HUES6 (cell line): ENCODE results near the gene LGALS3.

ENCODE experiments used
- H3K27ac ChIP-seq: 2 replicates; pipeline ENCODE4 v1.7.0; 2013; ENCODE audit warnings: low read depth, mild to moderate bottlenecking, low read length, inconsistent platforms
- H3K27me3 ChIP-seq: 2 replicates; pipeline ENCODE4 v1.6.1; 2013; ENCODE audit warnings: low read length; ENCODE audit not compliant: control insufficient read depth, insufficient read depth
- H3K36me3 ChIP-seq: 2 replicates; pipeline ENCODE4 v1.6.1; 2013; ENCODE audit warnings: low read length; ENCODE audit not compliant: control insufficient read depth, insufficient read depth
- H3K4me1 ChIP-seq: 2 replicates; pipeline ENCODE4 v1.6.1; 2013; ENCODE audit warnings: low read length; ENCODE audit not compliant: control insufficient read depth, insufficient read depth
- H3K4me3 ChIP-seq: 2 replicates; pipeline ENCODE4 v1.5.1; 2013; ENCODE audit warnings: low read depth, low read length
- H3K9ac ChIP-seq: one replicate; pipeline ENCODE4 v1.6.1; 2013; ENCODE audit warnings: mild to moderate bottlenecking, low read length
- H3K9me3 ChIP-seq: 2 replicates; pipeline ENCODE4 v1.6.1; 2013; ENCODE audit warnings: low read depth, low read length; ENCODE audit not compliant: control insufficient read depth, insufficient read depth

LGALS3 gene

GRCh38 chr14:55101698-55102097 lies 27.4 kb upstream of the LGALS3 start:
- Histone ChIP-seq H3K9ac (no peak overlapping the region), H3K27ac (no peak overlapping the region), H3K9me3 (0 out of 2 replicates have a peak, but pooled peaks cover 6% of the 10 kb centered on the region), H3K36me3 (no peaks in the 10 kb centered on the region), H3K4me3 (no peak overlapping the region), H3K27me3 (no peaks in the 10 kb centered on the region), H3K4me1 (peaks cover 29% of the 10 kb centered on the region)

DNA sequence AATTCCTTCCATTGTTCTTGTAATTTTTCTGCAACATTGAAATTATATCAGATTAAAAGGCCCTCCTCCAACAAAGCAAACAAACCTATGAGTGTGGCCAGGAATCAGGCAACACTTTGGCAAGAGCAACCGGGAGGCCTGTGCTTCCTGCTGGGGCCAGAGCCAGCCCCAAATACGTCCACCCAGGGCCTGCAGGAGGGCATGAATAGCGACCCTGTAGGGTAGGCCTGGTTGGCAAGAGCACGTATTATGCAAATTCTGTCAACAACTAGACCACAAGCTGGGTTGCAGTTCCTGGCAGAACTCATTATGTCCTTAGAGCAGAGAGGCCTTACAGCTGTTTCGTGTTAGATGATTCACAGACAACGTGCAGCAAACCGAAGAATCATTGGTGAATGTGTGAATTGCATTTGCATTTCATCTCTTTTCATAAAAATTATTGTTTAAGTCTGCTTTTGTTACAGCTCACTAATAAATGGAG lies 26.9 kb upstream of the LGALS3 start:
- H3K36me3 ChIP-seq: no peaks in the 10 kb centered on the region
- no peak overlapping the region for H3K4me3 ChIP-seq
- H3K9me3 ChIP-seq: 0 out of 2 replicates have a peak, but pooled peaks cover 6% of the 10 kb centered on the region
- no peak overlapping the region; the same call in 1 of the 2 replicates for H3K27ac ChIP-seq
- H3K4me1 ChIP-seq: peaks cover 25% of the 10 kb centered on the region
- no peak overlapping the region for H3K9ac ChIP-seq
- H3K27me3 ChIP-seq: no peaks in the 10 kb centered on the region

DNA sequence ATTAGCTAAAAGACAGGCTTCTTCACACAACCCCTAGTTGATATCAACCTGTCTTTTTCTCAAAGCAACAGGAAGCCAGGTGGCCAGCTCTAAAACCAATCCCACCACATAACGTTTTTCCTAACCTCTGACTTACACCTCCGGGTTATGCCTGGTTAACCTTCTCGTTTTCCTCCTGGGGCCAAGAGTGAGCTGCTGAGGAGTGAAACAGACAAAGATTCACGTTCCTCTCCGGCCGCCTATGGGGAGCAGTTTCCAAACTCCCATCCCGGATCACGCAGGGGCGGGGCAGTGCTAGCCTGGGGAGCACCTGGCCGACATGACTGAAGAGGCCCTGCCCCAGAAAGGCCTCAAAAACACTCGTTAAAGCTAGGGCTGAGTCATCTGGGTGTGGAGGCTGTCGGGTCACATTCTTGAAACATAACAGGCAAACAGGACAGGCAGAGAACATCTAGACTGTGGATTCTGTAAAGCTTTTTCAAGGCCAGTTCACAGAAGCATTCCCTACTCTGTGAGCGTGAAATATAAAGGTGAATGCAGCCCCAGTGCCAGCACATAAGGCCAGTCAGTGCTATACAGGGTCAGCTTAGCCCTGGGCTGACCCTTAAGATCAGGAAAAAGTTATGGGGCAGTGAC lies 25.9 kb upstream of the LGALS3 start:
- no peaks in the 10 kb centered on the region for H3K36me3 ChIP-seq
- no peaks in the 10 kb centered on the region for H3K27me3 ChIP-seq
- H3K9ac ChIP-seq: peak overlapping the region; percentile 68
- H3K4me3 ChIP-seq: 0 out of 2 replicates have a peak overlapping the region, but pooled peaks have one; percentile 1
- H3K9me3 ChIP-seq: 0 out of 2 replicates have a peak, but pooled peaks cover 6% of the 10 kb centered on the region
- H3K27ac ChIP-seq: peak overlapping the region; percentile 76; the same call in 1 of the 2 replicates
- H3K4me1 ChIP-seq: peaks cover 33% of the 10 kb centered on the region

GRCh38 chr14:55103971-55104954 lies 24.8 kb upstream of the LGALS3 start:
- Histone ChIP-seq H3K36me3 (no peaks in the 10 kb centered on the region), H3K27me3 (no peaks in the 10 kb centered on the region), H3K27ac (peak overlapping the region; percentile 76; the same call in 1 of the 2 replicates), H3K4me1 (peaks cover 36% of the 10 kb centered on the region), H3K4me3 (no peak overlapping the region), H3K9me3 (0 out of 2 replicates have a peak, but pooled peaks cover 6% of the 10 kb centered on the region), H3K9ac (peak overlapping the region; percentile 68)

- H3K27me3 ChIP-seq: no peaks in the 10 kb centered on the region
- H3K4me1 ChIP-seq: peaks cover 36% of the 10 kb centered on the region
- no peaks in the 10 kb centered on the region for H3K36me3 ChIP-seq
- H3K27ac ChIP-seq: no peak overlapping the region
- no peak overlapping the region for H3K4me3 ChIP-seq
- H3K9ac ChIP-seq: no peak overlapping the region
- 0 out of 2 replicates have a peak, but pooled peaks cover 6% of the 10 kb centered on the region for H3K9me3 ChIP-seq
Measured at GRCh38 chr14:55105991-55106390, 23.1 kb upstream of the LGALS3 start.

- Histone ChIP-seq H3K9me3 (0 out of 2 replicates have a peak, but pooled peaks cover 6% of the 10 kb centered on the region), H3K27ac (no peak overlapping the region), H3K36me3 (no peaks in the 10 kb centered on the region), H3K4me3 (no peak overlapping the region), H3K9ac (peak overlapping the region; percentile 35), H3K27me3 (no peaks in the 10 kb centered on the region), H3K4me1 (peaks cover 22% of the 10 kb centered on the region)
Measured at GRCh38 chr14:55107766-55108554, 21.1 kb upstream of the LGALS3 start.

GRCh38 chr14:55109836-55110235 lies 19.2 kb upstream of the LGALS3 start:
- Histone ChIP-seq H3K9me3 (no peaks in the 10 kb centered on the region), H3K4me3 (no peak overlapping the region), H3K4me1 (peaks cover 11% of the 10 kb centered on the region; the same call in 1 of the 2 replicates), H3K27ac (no peak overlapping the region), H3K9ac (no peak overlapping the region), H3K27me3 (no peaks in the 10 kb centered on the region), H3K36me3 (no peaks in the 10 kb centered on the region)

GRCh38 chr14:55111122-55111708 lies 17.8 kb upstream of the LGALS3 start:
- H3K36me3 ChIP-seq: no peaks in the 10 kb centered on the region
- no peak overlapping the region for H3K27ac ChIP-seq
- no peaks in the 10 kb centered on the region for H3K27me3 ChIP-seq
- no peak overlapping the region for H3K4me3 ChIP-seq
- no peak overlapping the region for H3K9ac ChIP-seq
- peaks cover 11% of the 10 kb centered on the region; the same call in 1 of the 2 replicates for H3K4me1 ChIP-seq
- H3K9me3 ChIP-seq: no peaks in the 10 kb centered on the region

GRCh38 chr14:55114720-55115119 lies 14.3 kb upstream of the LGALS3 start:
- H3K4me3 ChIP-seq: no peak overlapping the region
- no peaks in the 10 kb centered on the region; the same call in 1 of the 2 replicates for H3K27me3 ChIP-seq
- no peak overlapping the region for H3K27ac ChIP-seq
- no peaks in the 10 kb centered on the region for H3K9me3 ChIP-seq
- no peaks in the 10 kb centered on the region for H3K36me3 ChIP-seq
- H3K9ac ChIP-seq: no peak overlapping the region
- H3K4me1 ChIP-seq: no peaks in the 10 kb centered on the region

- Histone ChIP-seq H3K9ac (no peak overlapping the region), H3K36me3 (no peaks in the 10 kb centered on the region), H3K27me3 (peaks cover 6% of the 10 kb centered on the region; the same call in 1 of the 2 replicates), H3K4me3 (no peak overlapping the region), H3K9me3 (no peaks in the 10 kb centered on the region), H3K27ac (no peak overlapping the region), H3K4me1 (peaks cover 1% of the 10 kb centered on the region; the same call in 1 of the 2 replicates)
Measured at GRCh38 chr14:55115460-55115859, 13.6 kb upstream of the LGALS3 start.
